ENCODE results near the gene CASKIN2.

Gene CASKIN2

DNA sequence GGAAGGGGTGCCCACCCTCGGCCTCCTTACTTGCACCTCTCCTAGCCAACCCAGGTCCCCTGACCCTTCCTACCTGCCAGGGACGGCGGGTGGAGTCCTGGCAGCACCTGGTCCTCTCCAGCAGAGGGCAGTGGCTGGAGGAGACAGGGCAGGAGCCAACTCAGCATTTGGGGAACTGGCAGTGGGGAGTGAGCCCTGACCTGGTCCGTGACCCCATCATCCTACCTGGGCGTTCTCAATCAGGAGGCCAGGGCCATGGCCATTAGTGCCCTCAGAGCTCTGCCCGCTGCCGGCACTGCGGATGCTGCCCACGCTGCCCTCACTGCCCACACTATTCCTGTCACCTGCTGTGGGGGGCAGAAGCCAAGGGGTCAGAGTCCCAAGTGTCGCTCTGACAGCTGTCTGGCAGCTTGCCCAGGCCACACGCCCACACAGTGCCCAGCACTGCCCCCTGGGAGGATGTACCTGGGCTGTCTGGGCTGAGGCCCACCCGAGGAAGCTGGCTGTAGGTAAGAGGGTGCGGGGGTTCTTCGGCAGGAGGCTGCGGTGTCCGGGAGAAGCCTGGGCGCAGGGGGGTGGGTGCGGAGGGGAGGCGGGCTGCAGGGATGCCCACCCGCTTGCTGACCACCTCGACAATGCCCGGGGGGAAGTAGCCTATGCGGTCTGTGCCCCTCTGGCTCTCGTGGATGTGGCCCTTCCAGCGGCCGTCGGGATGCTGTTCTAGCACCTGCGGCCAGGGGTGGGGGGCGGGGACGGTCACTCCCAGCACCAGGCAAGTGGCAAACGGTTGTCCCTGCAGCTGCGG lies 10.8 kb downstream of the CASKIN2 start:
- DNase-seq = no peak

- DNase-seq = no peak
Measured at GRCh38 chr17:75503976-75504346, 11.4 kb downstream of the CASKIN2 start.

GRCh38 chr17:75503337-75503950 lies 11.9 kb downstream of the CASKIN2 start:
- DNase-seq = no peak

DNA sequence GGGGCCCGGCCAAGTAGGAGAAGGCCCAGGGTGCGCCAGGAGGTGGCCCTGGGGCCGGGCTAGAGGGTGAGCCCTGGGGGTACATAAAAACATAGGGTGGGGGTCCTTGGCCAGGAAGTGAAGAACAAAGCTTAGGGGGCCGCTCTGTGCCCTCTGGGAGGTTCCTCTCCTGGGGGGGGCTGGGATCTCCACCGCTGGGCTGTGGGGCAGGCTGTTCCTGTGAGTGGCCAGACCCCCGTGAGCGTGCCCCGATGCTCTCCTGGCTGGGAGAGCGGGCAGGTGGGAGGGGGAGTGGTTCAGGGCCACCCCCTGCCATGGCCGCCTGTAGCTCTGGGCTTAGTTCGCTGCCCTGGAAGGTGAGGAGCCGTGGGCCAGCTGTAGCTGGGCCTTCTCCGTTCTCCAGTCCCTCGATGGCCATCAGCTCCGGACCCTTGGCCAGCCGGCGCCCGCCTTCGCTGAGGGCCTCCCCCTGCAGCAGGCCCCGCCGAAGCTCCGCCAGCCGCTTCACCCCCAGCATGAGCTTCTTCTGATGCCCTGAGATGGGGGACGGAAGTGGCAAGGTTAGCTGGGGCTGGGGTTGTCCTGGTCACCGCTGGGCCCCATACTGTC lies 12.5 kb downstream of the CASKIN2 start:
- DNase-seq = no peak

- no peak for DNase-seq
Measured at GRCh38 chr17:75502072-75502720, 13.1 kb downstream of the CASKIN2 start.

GRCh38 chr17:75501378-75502071 lies 13.8 kb downstream of the CASKIN2 start:
- DNase-seq = no peak

DNA sequence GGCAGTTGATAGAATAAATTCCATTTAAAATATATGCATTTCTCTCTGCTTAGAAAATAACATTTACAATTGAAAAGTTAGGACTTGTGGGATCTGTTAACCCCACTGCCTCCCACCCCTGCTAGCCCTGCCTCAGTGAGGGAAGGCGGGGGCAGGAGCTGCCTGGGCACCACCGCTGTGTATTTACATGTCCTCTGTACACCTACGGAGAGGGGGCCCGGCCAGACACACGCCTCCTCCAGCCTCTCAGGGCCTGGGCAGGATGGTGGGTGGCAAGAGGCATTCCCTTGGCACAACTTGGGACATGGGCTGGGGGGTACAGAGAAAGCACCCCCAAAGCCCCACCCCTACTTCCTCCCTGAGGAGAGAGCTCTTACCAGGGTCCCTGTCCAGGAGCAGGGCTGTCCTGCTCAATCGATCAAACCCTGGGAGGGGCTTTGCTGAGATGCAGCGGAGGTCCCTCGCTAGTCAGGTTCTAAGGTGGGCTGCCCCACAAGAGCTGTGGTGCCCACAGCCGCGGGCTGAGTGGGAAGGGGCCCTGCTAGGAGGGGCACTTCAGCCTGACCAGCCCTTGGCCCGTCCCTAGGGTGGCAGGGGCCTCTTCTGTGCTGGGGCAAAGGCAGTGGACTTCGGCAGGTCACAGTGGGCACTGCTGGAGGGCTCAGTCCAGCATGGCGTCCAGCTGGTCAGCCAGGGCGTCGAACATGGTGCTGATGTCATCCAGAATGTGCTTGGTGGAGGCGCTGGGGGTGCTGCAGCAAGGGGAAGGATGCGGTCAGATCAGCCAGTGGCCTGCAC lies 14.7 kb downstream of the CASKIN2 start:
- DNase-seq = no peak

- DNase-seq = no peak
Measured at GRCh38 chr17:75499313-75500022, 15.9 kb downstream of the CASKIN2 start.

DNA sequence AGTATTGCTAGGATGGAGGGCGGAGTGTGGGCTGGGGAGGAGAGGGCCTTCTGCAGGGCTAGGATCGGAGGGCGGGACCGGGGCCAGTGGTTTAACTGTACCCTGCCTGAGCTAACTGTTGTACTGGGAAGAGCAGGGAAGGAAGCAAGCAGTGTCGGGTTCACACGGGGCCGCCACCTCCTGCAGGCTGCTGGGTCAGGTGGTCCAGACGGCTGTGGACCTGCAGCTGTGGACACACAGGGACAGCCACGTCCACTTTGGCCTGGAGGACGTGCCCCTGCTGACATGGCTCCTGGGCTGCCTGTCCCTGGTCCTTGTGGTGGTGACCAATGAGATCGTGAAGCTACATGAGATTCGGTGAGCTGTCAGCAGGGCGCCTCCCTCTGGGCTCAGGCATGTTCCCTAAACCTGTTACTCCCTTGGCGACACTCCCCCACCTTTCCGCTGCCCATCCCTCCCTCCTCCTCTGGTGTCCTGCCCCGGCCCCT lies 16.6 kb downstream of the CASKIN2 start:
- DNase-seq = no peak

- DNase-seq = no peak
Measured at GRCh38 chr17:75498039-75498725, 17.2 kb downstream of the CASKIN2 start.

- DNase-seq = no peak
Measured at GRCh38 chr17:75496005-75496404, 19.3 kb downstream of the CASKIN2 start.

DNA sequence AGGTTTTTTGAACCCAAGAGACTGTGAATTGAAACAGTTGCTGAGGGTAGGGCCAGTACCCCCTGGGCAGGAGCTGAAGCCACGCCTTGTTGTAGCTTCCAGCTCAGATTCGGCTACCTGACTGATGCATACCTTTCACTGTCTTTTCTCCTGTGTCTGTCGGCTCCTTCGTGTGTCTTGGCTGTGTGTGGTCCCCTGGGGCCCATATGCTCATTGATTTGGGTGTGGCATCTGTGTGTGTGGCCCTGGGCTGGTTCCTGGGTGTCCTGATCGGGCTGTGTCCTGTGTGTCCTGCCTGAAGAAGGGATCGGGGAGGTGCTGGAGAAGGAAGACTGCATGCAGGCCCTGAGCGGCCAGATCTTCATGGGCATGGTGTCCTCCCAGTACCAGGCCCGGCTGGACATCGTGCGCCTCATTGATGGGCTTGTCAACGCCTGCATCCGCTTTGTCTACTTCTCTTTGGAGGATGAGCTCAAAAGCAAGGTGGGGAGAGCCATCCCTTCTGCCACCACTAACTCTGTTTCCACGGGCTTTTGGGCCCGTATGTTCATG lies 20.9 kb downstream of the CASKIN2 start:
- DNase-seq = no peak

DNA sequence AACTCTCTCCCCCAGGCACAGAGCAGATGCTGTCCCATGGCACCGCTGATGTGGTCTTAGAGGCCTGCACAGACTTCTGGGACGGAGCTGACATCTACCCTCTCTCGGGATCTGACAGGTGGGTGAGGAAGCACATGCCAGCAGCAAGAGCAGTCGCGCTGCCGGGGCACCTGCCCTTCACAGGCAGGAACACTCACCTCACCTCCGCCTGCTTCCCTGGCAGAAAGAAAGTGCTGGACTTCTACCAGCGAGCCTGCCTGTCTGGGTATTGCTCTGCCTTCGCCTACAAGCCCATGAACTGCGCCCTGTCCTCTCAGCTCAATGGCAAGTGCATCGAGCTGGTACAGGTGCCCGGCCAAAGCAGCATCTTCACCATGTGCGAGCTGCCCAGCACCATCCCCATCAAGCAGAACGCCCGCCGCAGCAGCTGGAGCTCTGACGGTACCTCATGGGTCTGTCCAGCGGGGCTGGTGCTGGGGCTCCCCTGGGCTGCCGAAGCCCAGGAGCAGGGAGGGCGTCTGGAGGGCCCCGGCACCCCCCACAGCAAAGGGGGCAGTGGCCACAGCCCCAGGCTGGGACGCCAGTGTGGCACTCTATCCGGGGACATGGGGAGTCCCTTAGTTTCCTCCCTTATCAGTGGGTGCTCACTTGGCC lies 21.7 kb downstream of the CASKIN2 start:
- no peak for DNase-seq

GRCh38 chr17:75492555-75493168 lies 22.7 kb downstream of the CASKIN2 start:
- no peak for DNase-seq

DNA sequence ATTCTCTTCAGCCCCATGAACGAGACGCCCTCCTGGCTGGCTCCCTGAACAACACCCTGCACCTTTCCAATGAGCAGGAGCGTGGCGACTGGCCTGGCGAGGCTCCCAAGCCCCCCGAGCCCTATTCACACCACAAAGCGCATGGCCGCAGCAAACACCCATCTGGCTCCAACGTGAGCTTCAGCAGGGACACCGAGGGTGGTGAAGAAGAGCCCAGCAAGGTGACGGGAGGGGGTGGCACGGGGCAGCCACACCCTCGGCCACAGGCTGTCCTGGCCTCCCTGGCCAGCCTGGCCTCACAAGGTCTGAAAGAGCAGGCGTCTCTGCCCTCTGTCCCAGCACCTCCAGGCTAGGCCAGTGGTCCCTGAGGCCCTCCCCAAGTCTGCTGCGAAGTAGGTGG lies 23.7 kb downstream of the CASKIN2 start:
- DNase-seq = no peak

GRCh38 chr17:75490953-75491649 lies 24.2 kb downstream of the CASKIN2 start:
- DNase-seq = no peak

GRCh38 chr17:75490173-75490743 lies 25.1 kb downstream of the CASKIN2 start:
- DNase-seq = no peak

DNA sequence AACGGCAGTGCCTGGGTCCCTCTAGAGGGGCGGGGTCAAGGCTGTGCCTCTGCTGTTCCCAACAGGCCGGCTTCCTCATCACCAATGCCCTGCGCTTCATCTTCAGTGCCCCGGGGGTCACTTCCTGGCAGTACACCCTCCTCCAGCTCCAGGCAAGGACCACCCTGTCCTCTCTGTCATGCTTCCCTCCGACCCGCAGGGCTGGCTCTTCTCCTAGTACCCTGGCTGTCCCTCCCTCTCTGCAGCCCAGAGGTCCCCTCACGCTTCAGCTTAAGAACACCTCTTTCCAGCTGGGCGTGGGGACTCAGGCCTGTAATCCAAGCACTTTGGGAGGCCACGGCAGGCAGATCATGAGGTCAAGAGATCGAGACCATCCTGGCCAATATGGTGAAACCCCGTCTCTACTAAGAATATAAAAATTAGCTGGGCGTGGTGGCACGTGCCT lies 25.8 kb downstream of the CASKIN2 start:
- no peak for DNase-seq

Measured in fibroblast of skin of right biceps (primary cell).